ENCODE data around the gene PBRM1. TPM values are rescaled to one million over a fixed set of nuclear protein-coding genes. Genes with fewer than 3 reads are reported as not detected.

Gene PBRM1
- total RNA-seq, 4 donors from 2014 or later = 51.6 to 78.7 (median 74.0) TPM

GRCh38 chr3:52723935-52724334, 38.2 kb upstream of the PBRM1 start:
- no peak overlapping the region for H3K4me3 ChIP-seq (ENCODE audit: low read depth, poor library complexity, severe bottlenecking)
- 96% methylated on average over 5 of the region's 5 CpGs for WGBS, 2 donors

GRCh38 chr3:52722491-52722890, 36.8 kb upstream of the PBRM1 start:
- intact Hi-C loops (cut with DNase I; ENCODE audit: low total_unique reads) = no loop called here
- TF ChIP-seq CTCF (IDR thresholded peaks at IDR 0.05) = no peak
- no peak for TF ChIP-seq POLR2A (IDR thresholded peaks at IDR 0.05)
- DNase-seq (ENCODE audit: low spot score in 2 of 2) = no peak
- WGBS, 2 donors = 81 to 90% methylated on average over 7 of the region's 7 CpGs
- H3K4me3 ChIP-seq (ENCODE audit: low read depth, poor library complexity, severe bottlenecking) = no peak overlapping the region

More at GRCh38 chr3:52723935-52724334, 38.2 kb upstream of the PBRM1 start:
- DNase-seq (ENCODE audit: low spot score in 2 of 2) = no peak
- TF ChIP-seq CTCF (IDR thresholded peaks at IDR 0.05) (no peak), POLR2A (IDR thresholded peaks at IDR 0.05) (no peak)
- intact Hi-C loops (cut with DNase I; ENCODE audit: low total_unique reads) = no loop called here

GRCh38 chr3:52721730-52722008, 36.0 kb upstream of the PBRM1 start:
- 84 to 93% methylated on average over 1 of the region's 1 CpG for WGBS, 2 donors
- TF ChIP-seq CTCF (IDR thresholded peaks at IDR 0.05) (no peak), POLR2A (IDR thresholded peaks at IDR 0.05) (no peak)
- intact Hi-C loops (cut with DNase I; ENCODE audit: low total_unique reads) = no loop called here
- no peak for DNase-seq (ENCODE audit: low spot score in 2 of 2)
- H3K4me3 ChIP-seq (ENCODE audit: low read depth, poor library complexity, severe bottlenecking) = no peak overlapping the region

- no peak for TF ChIP-seq CTCF (IDR thresholded peaks at IDR 0.05)
- TF ChIP-seq POLR2A (IDR thresholded peaks at IDR 0.05) = no peak
- intact Hi-C loops (cut with DNase I; ENCODE audit: low total_unique reads) = no loop called here
- H3K4me3 ChIP-seq (ENCODE audit: low read depth, poor library complexity, severe bottlenecking) = no peak overlapping the region
- WGBS, 2 donors = 83 to 84% methylated on average over 6 of the region's 6 CpGs
- DNase-seq (ENCODE audit: low spot score in 2 of 2) = no peak
Observed at GRCh38 chr3:52721002-52721729, 35.5 kb upstream of the PBRM1 start.

- no peak for DNase-seq (ENCODE audit: low spot score in 2 of 2)
- intact Hi-C loops (cut with DNase I; ENCODE audit: low total_unique reads) = no loop called here
- TF ChIP-seq POLR2A (IDR thresholded peaks at IDR 0.05) = no peak
- no peak for TF ChIP-seq CTCF (IDR thresholded peaks at IDR 0.05)
- no peak overlapping the region for H3K4me3 ChIP-seq (ENCODE audit: low read depth, poor library complexity, severe bottlenecking)
Observed at GRCh38 chr3:52719618-52720017, 33.9 kb upstream of the PBRM1 start.

- DNase-seq (ENCODE audit: low spot score in 2 of 2) = no peak
- TF ChIP-seq POLR2A (IDR thresholded peaks at IDR 0.05) = no peak
- TF ChIP-seq CTCF (IDR thresholded peaks at IDR 0.05) = no peak
- 91 to 94% methylated on average over 10 of the region's 11 CpGs for WGBS, 2 donors
- no peak overlapping the region for H3K4me3 ChIP-seq (ENCODE audit: low read depth, poor library complexity, severe bottlenecking)
- intact Hi-C loops (cut with DNase I; ENCODE audit: low total_unique reads) = no loop called here
Observed at GRCh38 chr3:52715714-52716305, 30.1 kb upstream of the PBRM1 start.
